HFF-Myc (cell line): ENCODE data around the gene WDR81.

Source experiments
- DNase-seq: peaks from one replicate; pipeline ENCODE4 v3.0.0-alpha.2; 2011; ENCODE audit warnings: low read depth; ENCODE audit errors: extremely low read depth
- H3K4me3 ChIP-seq: replicated peaks from 2 replicates; pipeline ENCODE4 v1.5.1; 2011; ENCODE audit warnings: low read depth, mild to moderate bottlenecking, control low read depth, low read length
- CTCF ChIP-seq: IDR thresholded peaks from 2 replicates; pipeline ENCODE4 v1.5.1; 2012; ENCODE audit warnings: mild to moderate bottlenecking, low read depth, low read length, control low read depth; ENCODE audit errors: missing control alignments

WDR81 gene

DNA sequence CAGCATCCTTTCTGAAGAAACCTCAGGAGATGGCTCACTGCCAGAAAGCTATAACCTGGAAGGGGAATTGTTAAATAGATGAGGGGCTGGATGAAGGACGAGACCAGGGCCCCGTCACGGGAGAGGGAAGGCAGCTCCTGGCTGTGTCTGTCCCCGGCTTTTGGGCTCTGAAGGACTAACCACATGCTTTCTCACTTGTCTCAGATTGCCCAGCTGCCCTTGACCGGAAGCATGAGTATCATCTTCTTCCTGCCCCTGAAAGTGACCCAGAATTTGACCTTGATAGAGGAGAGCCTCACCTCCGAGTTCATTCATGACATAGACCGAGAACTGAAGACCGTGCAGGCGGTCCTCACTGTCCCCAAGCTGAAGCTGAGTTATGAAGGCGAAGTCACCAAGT lies 51.8 kb downstream of the WDR81 start:
- TF ChIP-seq CTCF = no peak
- no peak for DNase-seq
- H3K4me3 ChIP-seq = no peak overlapping the region

- no peak overlapping the region for H3K4me3 ChIP-seq
- no peak for TF ChIP-seq CTCF
- DNase-seq = no peak
Observed at GRCh38 chr17:1776857-1777256, 52.4 kb downstream of the WDR81 start.

DNA sequence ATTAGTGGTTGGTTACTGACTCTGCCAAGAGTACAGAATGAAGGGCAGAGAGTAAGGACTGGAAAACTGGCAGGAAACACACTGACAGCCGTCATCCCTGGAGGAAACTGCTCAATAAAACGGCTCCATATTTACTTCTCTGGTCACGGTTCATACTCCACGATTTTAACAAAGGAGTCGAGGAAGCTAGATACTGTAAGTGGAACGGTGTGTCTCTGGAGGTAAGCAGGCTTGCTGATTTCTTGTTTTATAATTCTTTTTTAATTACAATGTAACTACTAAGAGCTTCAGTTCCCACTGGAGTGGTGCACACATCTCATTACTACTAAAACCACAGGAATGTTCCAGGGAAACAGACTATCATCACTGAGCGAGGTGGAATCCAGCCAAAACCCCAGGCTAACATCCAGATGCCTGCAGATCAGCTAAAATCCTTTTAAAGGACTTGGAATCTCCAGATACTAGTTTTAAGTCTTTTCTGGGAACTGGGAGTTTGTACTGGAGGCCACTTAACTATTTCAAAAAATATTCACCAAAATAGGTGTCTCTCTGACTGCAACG lies 55.1 kb downstream of the WDR81 start:
- peak; percentile 97 for DNase-seq
- TF ChIP-seq CTCF = no peak
- H3K4me3 ChIP-seq = no peak overlapping the region

DNA sequence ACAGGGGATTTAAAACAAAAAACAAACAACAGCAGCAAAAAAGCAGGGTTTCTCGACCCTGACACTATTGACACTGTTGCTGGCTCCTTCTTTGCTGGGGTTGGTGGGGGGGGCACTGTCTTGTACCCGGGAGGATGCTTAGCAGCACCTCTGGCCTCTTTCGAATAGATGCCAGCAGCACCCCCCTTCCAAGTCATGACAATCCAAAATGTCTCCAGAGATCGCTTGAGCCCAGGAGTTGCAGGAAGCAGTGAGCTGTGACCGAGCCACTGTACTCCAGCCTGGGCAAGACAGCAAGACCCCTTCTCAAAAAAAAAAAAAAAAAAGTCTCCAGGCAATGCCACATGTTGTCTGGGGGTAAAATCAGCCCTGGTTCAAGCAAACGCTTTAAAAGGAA lies 57.7 kb downstream of the WDR81 start:
- H3K4me3 ChIP-seq = no peak overlapping the region
- no peak for TF ChIP-seq CTCF

GRCh38 chr17:1783271-1783670 lies 58.8 kb downstream of the WDR81 start:
- DNase-seq = no peak
- TF ChIP-seq CTCF = no peak
- H3K4me3 ChIP-seq = no peak overlapping the region

More for the DNA sequence above, 57.7 kb downstream of the WDR81 start:
- DNase-seq = no peak

DNA sequence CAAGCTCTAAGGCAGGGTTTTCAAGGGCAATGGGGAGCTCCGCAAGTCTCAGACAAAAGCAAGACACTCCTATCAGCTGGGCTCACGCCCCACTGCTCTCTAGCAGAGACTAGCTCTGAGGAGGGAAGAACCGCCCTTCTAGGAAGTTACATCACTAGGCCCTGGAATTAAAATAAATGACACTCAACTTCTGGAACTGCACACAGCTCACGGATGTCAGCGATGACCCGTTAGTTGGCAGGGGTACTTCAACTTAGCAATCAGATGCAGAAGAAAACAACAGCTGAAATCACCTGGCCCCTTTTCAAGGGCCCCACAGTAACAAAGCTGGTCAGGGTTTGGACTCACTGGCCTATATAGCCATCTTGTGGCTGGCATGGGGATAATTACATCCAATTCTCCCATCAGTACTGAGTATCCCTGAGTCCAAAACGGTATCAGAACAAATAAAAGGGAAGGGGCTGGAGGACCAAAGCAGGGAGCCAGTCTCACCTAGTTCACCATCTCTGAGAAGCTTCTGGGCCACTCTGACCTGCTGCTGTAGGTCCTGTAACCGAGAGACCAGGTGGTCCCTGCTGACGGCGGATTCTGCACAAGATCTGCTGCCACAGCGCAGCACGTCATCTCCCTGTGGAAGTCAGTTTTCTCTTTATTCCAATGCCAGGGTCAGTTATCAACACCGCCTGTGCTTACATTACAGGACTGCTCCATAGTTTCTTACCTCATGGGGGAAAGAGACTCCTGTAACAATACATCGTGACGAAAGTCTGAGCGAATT lies 59.5 kb downstream of the WDR81 start:
- peak; percentile 52 for DNase-seq
- TF ChIP-seq CTCF = peak; percentile 74
- no peak overlapping the region for H3K4me3 ChIP-seq
